ENCODE results near the gene C13orf46.
"Not testable (repeated sequence)": the region's sequence is repeated elsewhere in the genome, so short reads cannot be mapped to it uniquely, and the experiment has no call there.

Gene C13orf46

GRCh38 chr13:113973218-113974164 lies at the start of gene C13orf46:
Gene C13orf46, minus strand, starts transcription at chr13:113974076. Its CDS starts 79 bp downstream, at chr13:113973997.
- DNase-seq (ENCODE audit: low read depth in 3 of 3): no peak

- DNase-seq (ENCODE audit: low read depth in 3 of 3): no peak
Observed at GRCh38 chr13:114022876-114023275, 49.0 kb upstream of the C13orf46 start.

- DNase-seq (ENCODE audit: low read depth in 3 of 3): no peak
Observed at GRCh38 chr13:114022309-114022669, 48.4 kb upstream of the C13orf46 start.

GRCh38 chr13:114021464-114022308 lies 47.8 kb upstream of the C13orf46 start:
- no peak for DNase-seq (ENCODE audit: low read depth in 3 of 3)

GRCh38 chr13:114020750-114021463 lies 47.0 kb upstream of the C13orf46 start:
- no peak for DNase-seq (ENCODE audit: low read depth in 3 of 3)

- DNase-seq (ENCODE audit: low read depth in 3 of 3): not testable (repeated sequence)
Observed at GRCh38 chr13:114020134-114020533, 46.3 kb upstream of the C13orf46 start.

GRCh38 chr13:114019367-114019766 lies 45.5 kb upstream of the C13orf46 start:
- DNase-seq (ENCODE audit: low read depth in 3 of 3): peak; percentile 16 to 29 (median 26)

- DNase-seq (ENCODE audit: low read depth in 3 of 3): no peak
Observed at GRCh38 chr13:114018461-114019055, 44.7 kb upstream of the C13orf46 start.

GRCh38 chr13:114017966-114018365 lies 44.1 kb upstream of the C13orf46 start:
- no peak for DNase-seq (ENCODE audit: low read depth in 3 of 3)

- DNase-seq (ENCODE audit: low read depth in 3 of 3): no peak
Observed at GRCh38 chr13:114017028-114017630, 43.3 kb upstream of the C13orf46 start.

- no peak for DNase-seq (ENCODE audit: low read depth in 3 of 3)
Observed at GRCh38 chr13:114016321-114017027, 42.6 kb upstream of the C13orf46 start.

GRCh38 chr13:114015969-114016295 lies 42.1 kb upstream of the C13orf46 start:
- DNase-seq (ENCODE audit: low read depth in 3 of 3): no peak

- DNase-seq (ENCODE audit: low read depth in 3 of 3): no peak
Observed at GRCh38 chr13:114015111-114015968, 41.5 kb upstream of the C13orf46 start.

GRCh38 chr13:114013952-114014629 lies 40.2 kb upstream of the C13orf46 start:
- no peak for DNase-seq (ENCODE audit: low read depth in 3 of 3)

GRCh38 chr13:114013336-114013735 lies 39.5 kb upstream of the C13orf46 start:
- DNase-seq (ENCODE audit: low read depth in 3 of 3): no peak

GRCh38 chr13:114012921-114013320 lies 39.0 kb upstream of the C13orf46 start:
- DNase-seq (ENCODE audit: low read depth in 3 of 3): no peak

GRCh38 chr13:114012141-114012540 lies 38.3 kb upstream of the C13orf46 start:
- no peak for DNase-seq (ENCODE audit: low read depth in 3 of 3)

GRCh38 chr13:114011226-114011625 lies 37.4 kb upstream of the C13orf46 start:
- no peak for DNase-seq (ENCODE audit: low read depth in 3 of 3)

All from stimulated activated CD4-positive, alpha-beta T cell treated with anti-CD3 and anti-CD28 coated beads, TNF-alpha, amount 100 ng/mL, for 48 hours (primary cell).